Stimulated activated CD8-positive, alpha-beta memory T cell treated with anti-CD3 and anti-CD28 coated beads, Interleukin-4, amount 100 ng/mL, for 4 hours (primary cell): ENCODE measurements around the gene UMODL1.
"Not testable (repeated sequence)": the region's sequence is repeated elsewhere in the genome, so short reads cannot be mapped to it uniquely, and the experiment has no call there.

ENCODE experiments used
- DNase-seq, 2 donors: peaks; one replicate each; pipeline ENCODE4 v3.0.0-alpha.2; 2020; ENCODE audit warnings: low read depth in 2 of 2, low spot score in 1 of 2

Gene UMODL1

GRCh38 chr21:42060166-42060565, 11.0 kb upstream of the UMODL1 start:
- DNase-seq = no peak

DNA sequence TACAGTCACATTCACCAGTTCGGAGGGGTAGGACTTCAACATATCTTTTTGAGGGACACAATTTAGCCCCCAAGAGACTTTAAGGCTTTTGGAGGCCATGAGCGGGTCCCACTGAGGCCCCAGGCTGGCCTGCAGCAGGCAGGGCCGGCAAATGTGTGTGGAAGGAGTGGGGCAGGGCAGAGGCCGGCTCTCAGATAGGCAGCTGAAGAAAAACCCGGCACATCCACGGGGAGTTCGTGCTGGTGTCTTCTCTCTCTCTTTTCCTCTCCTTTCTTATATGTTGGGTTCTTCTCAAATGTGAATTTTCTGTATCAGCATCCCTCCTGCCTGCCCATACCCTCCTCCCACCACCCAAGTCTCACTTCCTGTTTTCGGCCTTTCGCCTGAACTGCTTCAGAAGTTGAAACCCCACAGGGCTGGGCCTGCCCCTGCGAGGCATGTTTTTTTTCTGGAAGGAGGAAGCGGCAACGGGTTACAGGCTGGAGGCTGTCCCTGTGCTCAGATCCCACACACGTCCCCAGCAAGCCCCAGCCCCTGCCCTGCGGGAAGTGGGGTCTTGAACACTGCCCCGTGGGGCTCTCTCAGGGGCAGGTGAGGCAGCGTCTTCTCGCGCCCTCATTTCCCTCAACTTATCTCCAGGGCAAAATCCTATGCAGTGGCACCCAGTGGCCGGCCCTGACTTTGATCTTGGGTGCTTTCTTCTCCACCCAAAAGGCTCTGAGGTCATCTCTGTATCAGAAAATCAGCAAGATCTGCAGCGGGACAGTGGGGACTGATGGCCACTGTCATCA, 9.7 kb upstream of the UMODL1 start:
- no peak for DNase-seq

DNA sequence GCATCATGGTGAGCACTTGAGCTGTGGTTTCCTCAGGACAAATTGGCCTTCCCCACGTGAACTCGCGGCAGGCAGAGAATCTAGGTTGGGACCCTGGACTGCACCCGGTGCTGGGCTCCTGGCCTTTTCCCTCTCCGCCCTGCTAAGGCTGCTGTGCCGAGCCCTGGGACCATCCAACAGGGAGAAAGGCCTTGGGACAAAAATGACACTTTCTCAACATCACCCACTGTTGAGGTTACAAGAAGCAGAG, 9.2 kb upstream of the UMODL1 start:
- DNase-seq = no peak

DNA sequence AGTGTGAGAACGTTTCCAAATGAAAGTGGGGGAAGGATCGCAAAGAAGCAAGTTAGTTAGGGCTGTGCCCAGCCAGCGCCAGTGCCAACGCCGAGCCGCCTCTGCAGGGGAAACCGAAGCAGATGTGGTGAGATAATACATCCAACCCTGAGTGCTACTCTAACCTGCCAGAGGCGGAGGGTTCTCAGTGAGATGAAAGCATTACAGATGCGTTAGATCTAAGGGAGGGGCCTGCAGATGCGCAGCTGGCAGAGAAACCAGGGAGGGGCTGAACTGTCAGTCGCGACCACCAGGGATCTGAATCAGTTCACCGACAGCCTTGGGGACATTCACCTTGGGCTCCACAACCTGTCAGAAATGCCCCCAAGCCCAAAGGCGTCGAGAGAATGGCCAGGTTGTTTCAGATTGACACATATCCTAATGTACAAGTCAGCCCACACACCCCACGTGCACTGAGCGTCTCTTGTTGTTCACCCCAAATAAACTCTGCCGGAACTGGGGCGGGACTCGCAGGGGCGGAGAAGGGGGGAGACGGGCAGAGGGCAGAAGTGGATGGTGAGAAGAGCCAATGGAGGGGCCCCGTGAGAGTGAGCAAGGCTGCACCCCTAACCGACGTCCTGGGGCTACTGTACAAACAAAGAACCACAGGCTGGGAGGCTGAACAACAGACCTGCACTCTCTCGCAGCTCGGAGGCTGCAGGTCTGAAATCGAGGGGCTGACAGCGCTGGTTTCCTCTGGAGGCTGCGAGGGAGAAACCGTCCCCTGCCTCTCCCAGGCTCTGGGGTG, 8.7 kb upstream of the UMODL1 start:
- peak; percentile 54 to 59 for DNase-seq

GRCh38 chr21:42063191-42063570, 7.9 kb upstream of the UMODL1 start:
- DNase-seq = no peak

- peak in 1 of 2 donors; percentile 19 for DNase-seq
Measured at GRCh38 chr21:42063571-42064521, 7.3 kb upstream of the UMODL1 start.

GRCh38 chr21:42066521-42066920, 4.6 kb upstream of the UMODL1 start:
- no peak for DNase-seq

DNA sequence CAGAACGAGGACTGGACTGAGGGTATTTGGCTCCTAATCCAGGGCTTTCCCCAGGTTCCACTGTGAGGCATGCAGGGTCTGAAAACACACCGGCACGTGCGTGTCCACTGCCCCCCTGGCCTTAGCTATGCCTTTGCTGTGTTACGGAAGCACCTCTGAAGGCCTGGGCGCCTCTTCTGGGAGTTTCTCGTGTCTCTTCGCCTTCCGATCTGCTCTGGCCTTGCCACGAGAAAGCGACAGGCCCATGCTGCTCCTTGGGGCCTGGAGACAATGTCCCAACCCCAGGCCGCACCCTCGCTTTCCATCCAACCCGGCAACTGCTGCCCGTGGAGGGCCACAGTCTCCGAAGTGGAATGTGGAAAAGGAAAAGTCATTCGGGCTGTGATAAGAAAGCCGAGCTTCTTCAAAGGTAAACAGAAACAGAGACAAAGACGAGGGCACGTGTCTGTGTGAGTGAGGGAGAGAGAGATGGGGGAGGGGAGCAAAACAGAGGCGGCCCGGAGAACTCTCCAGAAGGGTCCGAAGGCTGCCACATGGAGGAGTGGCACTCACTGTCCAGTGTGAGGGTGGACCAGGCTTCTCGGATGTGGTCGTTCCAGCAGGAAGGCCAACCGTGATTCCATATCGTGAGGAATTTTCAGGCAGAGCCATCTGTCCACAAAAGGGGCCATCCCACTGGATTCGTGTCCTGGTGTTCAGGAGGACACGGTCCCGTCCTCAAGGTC, 3.4 kb upstream of the UMODL1 start:
- DNase-seq = no peak

- no peak for DNase-seq
Measured at GRCh38 chr21:42068256-42068545, 2.9 kb upstream of the UMODL1 start.

GRCh38 chr21:42068592-42068991, 2.5 kb upstream of the UMODL1 start:
- no peak for DNase-seq

DNA sequence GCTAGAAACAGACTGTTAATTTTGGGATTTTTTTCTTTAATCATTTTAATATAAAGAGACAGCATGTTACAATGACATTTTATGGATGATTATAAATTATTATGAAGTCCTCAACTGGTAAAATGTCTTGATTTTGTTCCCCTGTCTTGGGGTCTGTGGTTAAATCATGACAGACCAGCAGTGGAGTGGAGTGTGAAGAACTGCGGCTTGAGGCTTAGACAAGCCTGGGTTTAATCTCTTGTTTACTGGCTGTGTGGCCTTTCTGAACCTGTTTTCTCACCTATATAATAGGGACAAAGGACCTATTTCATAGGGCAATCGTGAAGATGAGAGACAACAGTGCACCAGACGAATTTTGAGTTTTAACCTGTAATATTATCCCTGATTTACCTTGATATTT, 1.8 kb upstream of the UMODL1 start:
- no peak for DNase-seq

GRCh38 chr21:42069843-42070242, 1.3 kb upstream of the UMODL1 start:
- DNase-seq = no peak

DNA sequence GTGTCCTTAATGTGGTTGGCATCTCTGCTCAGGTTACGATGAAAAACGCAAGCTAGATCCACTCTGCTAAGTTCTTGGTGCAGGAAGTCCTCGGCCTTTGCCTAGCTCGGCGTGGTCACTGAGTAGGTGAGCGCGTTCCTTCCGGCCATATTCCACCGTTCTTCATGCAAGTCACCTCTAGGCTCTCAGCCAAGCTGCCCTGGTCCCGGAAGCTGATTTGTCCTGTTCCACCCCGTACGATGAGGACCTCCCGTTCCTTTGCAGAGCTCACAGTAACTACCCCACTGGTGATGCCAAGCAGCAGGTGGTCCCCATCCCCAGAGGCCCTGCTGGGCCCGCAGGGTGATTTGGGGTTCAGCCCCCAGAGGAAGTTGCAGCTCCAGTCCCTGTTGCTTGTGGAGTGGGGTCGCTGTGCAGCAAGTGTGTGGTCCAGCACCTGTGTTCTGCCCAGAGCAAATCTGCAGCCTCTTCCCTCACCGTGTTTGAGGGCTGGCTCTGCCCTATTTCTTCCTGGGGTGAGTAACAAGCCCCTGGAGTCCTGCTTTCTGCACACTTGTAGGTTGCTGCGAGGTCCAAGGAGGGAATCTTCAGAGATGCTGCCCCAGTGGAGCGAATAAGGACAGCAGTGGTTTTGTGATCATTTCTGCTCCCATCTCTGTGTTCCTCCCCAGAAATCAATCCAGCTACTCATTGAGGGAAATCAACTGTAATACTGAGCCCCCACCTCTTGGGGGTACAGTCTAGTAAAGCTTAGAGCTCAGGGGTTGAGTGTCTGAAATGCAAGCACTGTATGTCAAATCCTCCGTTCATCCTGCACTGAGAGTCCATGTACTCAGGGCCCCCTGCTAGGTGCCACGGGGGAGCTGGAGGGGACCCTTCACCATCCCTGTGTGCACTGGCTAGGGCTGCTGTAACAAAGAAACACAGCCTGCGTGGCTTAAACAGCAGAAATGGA, 2.3 kb downstream of the UMODL1 start:
- no peak for DNase-seq

DNA sequence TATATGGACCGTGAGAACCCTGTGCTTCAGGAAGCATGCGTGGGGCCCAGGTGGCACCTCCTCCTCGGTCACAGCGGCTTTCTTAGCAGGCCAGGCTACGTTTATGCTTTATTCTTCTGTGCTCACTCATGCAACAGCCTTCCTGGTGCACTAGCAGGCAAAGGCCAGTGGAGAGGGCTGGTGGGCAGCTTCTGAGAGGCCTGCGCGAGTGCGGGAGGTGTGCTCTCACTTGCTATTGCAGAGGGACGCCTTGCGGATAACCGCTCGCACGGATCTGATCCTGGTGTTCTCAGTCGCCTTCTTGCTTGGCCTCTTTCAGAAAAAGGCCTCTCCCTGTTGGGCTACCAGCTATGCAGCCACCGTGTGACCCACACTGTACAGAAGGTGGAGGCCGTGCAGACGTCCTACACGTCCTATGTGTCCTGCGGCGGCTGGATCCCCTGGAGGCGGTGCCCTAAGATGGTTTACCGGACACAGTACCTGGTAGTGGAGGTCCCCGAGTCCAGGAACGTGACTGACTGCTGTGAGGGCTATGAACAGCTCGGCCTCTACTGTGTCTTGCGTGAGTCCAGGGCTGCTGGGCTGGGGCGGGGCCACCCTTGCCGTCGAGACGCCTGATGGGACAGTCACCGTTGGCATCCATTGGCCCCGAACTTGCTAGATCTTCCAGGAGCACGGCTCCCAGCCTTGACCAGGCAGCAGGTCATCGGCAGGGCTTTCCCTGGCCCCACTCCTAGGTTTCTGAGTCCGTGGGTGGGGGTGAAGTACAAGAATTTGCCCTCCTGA, 4.8 kb downstream of the UMODL1 start:
- DNase-seq = no peak

GRCh38 chr21:42077685-42078238, 6.6 kb downstream of the UMODL1 start:
- DNase-seq = not testable (repeated sequence)

GRCh38 chr21:42078247-42079007, 7.3 kb downstream of the UMODL1 start:
- not testable (repeated sequence) for DNase-seq

DNA sequence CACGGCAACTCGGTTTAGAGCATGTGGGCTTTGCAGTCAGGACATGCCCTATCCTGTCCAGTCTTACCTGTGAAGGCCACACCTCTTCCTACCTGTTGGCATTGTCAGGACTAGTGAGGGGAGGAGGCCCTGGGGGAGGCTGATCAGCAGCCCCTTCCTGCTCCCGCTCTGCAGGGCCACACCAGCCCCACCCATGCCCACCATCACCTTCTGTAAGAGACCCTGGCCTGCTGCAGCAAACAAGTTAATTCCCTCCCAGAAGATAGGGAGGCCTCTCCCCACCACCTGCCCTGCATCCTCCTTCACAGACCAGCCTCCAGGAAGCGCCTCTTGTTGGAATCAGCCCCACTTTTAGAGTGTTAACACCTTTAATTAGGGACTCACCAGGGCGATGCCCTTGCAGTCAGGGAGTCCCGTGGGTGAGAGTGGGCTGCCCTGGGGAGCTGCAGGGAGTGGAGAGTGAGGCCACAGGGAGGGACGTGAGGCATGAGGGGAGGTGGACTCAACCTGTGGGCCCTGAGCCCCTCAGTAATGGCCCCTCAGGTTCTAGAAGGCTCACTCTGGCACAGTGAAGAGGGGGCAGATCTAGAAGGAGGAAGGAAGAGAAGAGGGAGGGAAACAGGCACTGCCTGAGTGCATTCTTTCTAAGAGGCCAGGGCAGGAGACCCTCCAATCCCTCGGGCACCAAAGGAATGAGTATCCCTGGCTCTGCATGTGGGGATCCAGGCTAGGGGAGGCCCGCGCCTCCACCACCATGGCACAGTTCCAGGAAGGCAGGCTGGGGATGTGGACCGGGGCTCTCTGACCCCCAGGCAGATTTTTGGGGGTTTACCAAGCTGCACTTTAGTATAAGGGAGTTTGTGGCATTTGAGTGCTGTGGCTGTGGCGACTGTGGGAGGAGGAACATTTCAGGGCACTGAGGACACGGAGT, 8.2 kb downstream of the UMODL1 start:
- no peak for DNase-seq
